Lung (tissue), 12 donors: ENCODE data around the gene ASIC2. TPM values are rescaled to one million over a fixed set of nuclear protein-coding genes. Genes with fewer than 3 reads are reported as not detected.

Experiments used
- ATAC-seq: fragments of 200-7000 bp; cut with Tn5 transposase; one replicate; pipeline ENCODE4 v1.9.1; 2020; ENCODE audit warnings: moderate number of reproducible peaks; ENCODE audit not compliant: insufficient read depth, low FRiP score
- DNase-seq, 3 donors: peaks; one replicate each; pipeline ENCODE4 v3.0.0-alpha.2; 2013 to 2017
- H3K27ac ChIP-seq, 2 donors: one replicate each; pipeline ENCODE4 v1.5.1; 2013; ENCODE audit warnings: mild to moderate bottlenecking in 2 of 2, moderate library complexity in 2 of 2, control low read depth in 1 of 2, inconsistent platforms in 1 of 2, low read depth in 1 of 2, low read length in 1 of 2
- H3K27me3 ChIP-seq, 3 donors: one replicate each; pipeline ENCODE4 v1.5.1; 2013; ENCODE audit warnings: low read length in 2 of 3; ENCODE audit not compliant: control insufficient read depth in 3 of 3, insufficient read depth in 3 of 3
- H3K36me3 ChIP-seq, 4 donors: one replicate each; pipeline ENCODE4 v1.5.1; 2013; ENCODE audit warnings: low read length in 4 of 4, mild to moderate bottlenecking in 1 of 4, moderate library complexity in 1 of 4; ENCODE audit not compliant: control insufficient read depth in 4 of 4, insufficient read depth in 4 of 4
- H3K4me1 ChIP-seq, 5 donors: one replicate each; pipeline ENCODE4 v1.5.1; 2013; ENCODE audit warnings: low read length in 5 of 5, mild to moderate bottlenecking in 2 of 5, moderate library complexity in 1 of 5; ENCODE audit not compliant: control insufficient read depth in 5 of 5, insufficient read depth in 5 of 5
- H3K4me3 ChIP-seq: one replicate; pipeline ENCODE4 v1.5.1; 2013; ENCODE audit warnings: mild to moderate bottlenecking, control low read depth, moderate library complexity
- H3K9ac ChIP-seq, 2 donors: one replicate each; pipeline ENCODE4 v1.5.1; 2013; ENCODE audit warnings: low read length in 2 of 2, control low read depth in 1 of 2; ENCODE audit not compliant: insufficient read depth in 1 of 2
- H3K9me3 ChIP-seq, 4 donors: one replicate each; pipeline ENCODE4 v1.5.1; 2013; ENCODE audit warnings: low read length in 3 of 4, mild to moderate bottlenecking in 1 of 4, moderate library complexity in 1 of 4; ENCODE audit not compliant: control insufficient read depth in 4 of 4, insufficient read depth in 3 of 4
- CTCF ChIP-seq: IDR thresholded peaks from 2 replicates; pipeline ENCODE4 v1.5.1; 2012; ENCODE audit warnings: mild to moderate bottlenecking; ENCODE audit errors: control extremely low read depth, extremely low read depth
- WGBS, 2 donors: extraction: QIAGEN DNeasy Blood & Tissue Kit; methylation state at CpG; one replicate each; pipeline ENCODE4 v1.1.7; 2013; 5-methylcytosine and 5-hydroxymethylcytosine counted together
- polyA plus RNA-seq, 2 donors: library from polyadenylated mRNA; stranded (reverse); fragments of 200-250 nt; gene quantifications; one replicate each; pipeline ENCODE4 v1.2.1, GENCODE V29; 2013
- total RNA-seq, 2 donors: library from RNA; depleted of rRNA in 1 of 2; stranded (reverse); fragments of >200 nt in 1 of 2; gene quantifications; one replicate each; pipeline ENCODE4 v1.2.1, GENCODE V29; 2014 to 2021
- donor health status: control.
- donor health status: control.
- donor health status: Bipolar disorder and iron deficiency.
- donor health status: healthy.
- donor health status: DM: yes; HTN: yes; CAD: no.

Gene ASIC2
- total and polyA plus RNA-seq, 4 donors = 0.03 to 0.28 (median 0.14) TPM; not detected in 1

- TF ChIP-seq CTCF = no peak
- Histone ChIP-seq H3K9ac (no peak overlapping the region), H3K4me1 (no peaks in the 10 kb centered on the region), H3K9me3 (peaks cover 0 to 3% (median 1%) of the 10 kb centered on the region in 4 donors), H3K27ac (no peak overlapping the region), H3K27me3 (peaks cover 0 to 24% (median 20%) of the 10 kb centered on the region in 3 donors), H3K36me3 (no peaks in the 10 kb centered on the region), H3K4me3 (no peak overlapping the region)
- DNase-seq (no peak), ATAC-seq (no peak)
Measured at GRCh38 chr17:33300241-33300640, 7.1 kb upstream of the ASIC2 start.

GRCh38 chr17:33299115-33299514 lies 6.0 kb upstream of the ASIC2 start:
- ATAC-seq = no peak
- 88 to 95% methylated on average over 2 of the region's 2 CpGs for WGBS, 2 donors

GRCh38 chr17:33297643-33298042 lies 4.5 kb upstream of the ASIC2 start:
- Histone ChIP-seq H3K36me3 (no peaks in the 10 kb centered on the region), H3K27ac (no peak overlapping the region), H3K27me3 (peaks cover 3 to 40% (median 34%) of the 10 kb centered on the region in 3 donors), H3K9me3 (peaks cover 0 to 5% (median 1%) of the 10 kb centered on the region in 4 donors), H3K4me1 (peaks cover 0 to 5% (median 0%) of the 10 kb centered on the region in 5 donors), H3K9ac (no peak overlapping the region), H3K4me3 (no peak overlapping the region)
- 84 to 87% methylated on average over 4 of the region's 4 CpGs for WGBS, 2 donors
- ATAC-seq = no peak
- no peak for DNase-seq
- TF ChIP-seq CTCF = no peak

More at GRCh38 chr17:33299115-33299514, 6.0 kb upstream of the ASIC2 start:
- DNase-seq = no peak
- Histone ChIP-seq H3K9ac (no peak overlapping the region), H3K4me3 (no peak overlapping the region), H3K27ac (no peak overlapping the region), H3K9me3 (peaks cover 0 to 3% (median 1%) of the 10 kb centered on the region in 4 donors), H3K36me3 (no peaks in the 10 kb centered on the region), H3K4me1 (no peaks in the 10 kb centered on the region), H3K27me3 (peaks cover 0 to 34% (median 31%) of the 10 kb centered on the region in 3 donors)
- TF ChIP-seq CTCF = no peak

GRCh38 chr17:33294994-33295393 lies 1.9 kb upstream of the ASIC2 start:
- Histone ChIP-seq H3K9me3 (peaks cover 0 to 5% (median 1%) of the 10 kb centered on the region in 4 donors), H3K9ac (no peak overlapping the region), H3K27me3 (peaks cover 16 to 60% (median 43%) of the 10 kb centered on the region in 3 donors), H3K4me3 (no peak overlapping the region), H3K36me3 (no peaks in the 10 kb centered on the region), H3K27ac (no peak overlapping the region), H3K4me1 (peaks cover 0 to 11% (median 0%) of the 10 kb centered on the region in 5 donors)
- WGBS, 2 donors = 14 to 27% methylated on average over 1 of the region's 1 CpG
- ATAC-seq (no peak), DNase-seq (no peak)
- no peak for TF ChIP-seq CTCF
